Smooth muscle cell of the pulmonary artery (primary cell): Measurements from ENCODE around the gene SSNA1. TPM values are rescaled to one million over a fixed set of nuclear protein-coding genes. Genes with fewer than 3 reads are reported as not detected.

Experiments used
- total RNA-seq: library from RNA; depleted of rRNA; stranded (reverse); fragments of >200 nt; gene quantifications from 2 replicates; pipeline ENCODE4 v1.2.3, GENCODE V29; 2014

Gene SSNA1
- 42.6 and 53.3 TPM in 2 replicates for total RNA-seq

GRCh38 chr9:137188490-137189296, at the start of gene SSNA1, which contains the start of gene ANAPC2:
Gene SSNA1 (plus strand): TSS chr9:137188676. CDS start chr9:137188727, 51 bp downstream.
Gene ANAPC2 (minus strand): TSS chr9:137188560. CDS start chr9:137188532, 28 bp downstream.

DNA sequence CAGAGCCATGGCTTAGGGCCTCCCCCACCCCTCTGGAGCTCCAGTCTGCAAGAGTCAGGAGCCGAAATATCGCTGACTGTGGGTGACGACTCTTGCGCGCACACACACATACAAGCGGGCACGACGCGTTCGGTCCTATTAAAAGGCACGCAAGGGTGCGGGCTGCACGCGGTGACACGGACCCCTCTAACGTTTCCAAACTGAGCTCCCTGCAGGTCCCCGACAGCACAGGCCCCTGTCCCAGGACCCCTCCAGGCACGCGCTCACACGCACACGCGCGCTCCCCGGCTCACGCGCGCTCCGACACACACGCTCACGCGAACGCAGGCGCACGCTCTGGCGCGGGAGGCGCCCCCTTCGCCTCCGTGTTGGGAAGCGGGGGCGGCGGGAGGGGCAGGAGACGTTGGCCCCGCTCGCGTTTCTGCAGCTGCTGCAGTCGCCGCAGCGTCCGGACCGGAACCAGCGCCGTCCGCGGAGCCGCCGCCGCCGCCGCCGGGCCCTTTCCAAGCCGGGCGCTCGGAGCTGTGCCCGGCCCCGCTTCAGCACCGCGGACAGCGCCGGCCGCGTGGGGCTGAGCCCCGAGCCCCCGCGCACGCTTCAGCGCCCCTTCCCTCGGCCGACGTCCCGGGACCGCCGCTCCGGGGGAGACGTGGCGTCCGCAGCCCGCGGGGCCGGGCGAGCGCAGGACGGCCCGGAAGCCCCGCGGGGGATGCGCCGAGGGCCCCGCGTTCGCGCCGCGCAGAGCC, 49.6 kb upstream of the SSNA1 start, which contains the start of gene GRIN1:
TSS of gene GRIN1 (plus strand) at position 433 of the 746 bp plus-strand sequence. CDS start 333 bp downstream, outside the sequence.

DNA sequence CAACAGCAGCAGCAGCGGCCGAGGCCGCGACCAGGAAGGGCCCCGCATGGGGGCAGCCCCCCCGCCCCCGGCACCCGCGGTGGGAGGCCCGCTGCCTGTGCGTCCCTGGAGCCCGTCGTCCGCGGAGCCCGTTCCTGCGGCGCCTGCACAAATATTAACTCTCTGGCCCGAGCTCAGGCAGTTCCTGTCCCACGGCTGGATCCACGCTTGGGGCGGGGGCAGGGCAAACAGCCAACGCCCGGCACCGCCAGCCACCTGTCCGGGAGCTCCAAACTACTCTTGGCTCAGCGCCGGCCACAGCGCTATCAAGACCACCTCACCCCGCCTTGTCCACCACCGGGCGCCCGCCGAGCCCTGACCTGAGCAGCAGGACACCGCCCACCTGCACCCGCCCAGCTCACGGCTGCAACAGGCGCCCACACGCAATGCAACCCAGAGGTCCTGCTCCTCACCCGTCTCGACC, 18.5 kb upstream of the SSNA1 start, which contains the start of gene LRRC26:
TSS of gene LRRC26 (minus strand) at position 156 of the 463 bp plus-strand sequence. CDS start at position 48, 108 bp downstream.

GRCh38 chr9:137200311-137201204, 12.1 kb downstream of the SSNA1 start, which contains the start of gene TPRN:
Gene TPRN (minus strand): TSS chr9:137200741. CDS start chr9:137200711, 30 bp downstream.

DNA sequence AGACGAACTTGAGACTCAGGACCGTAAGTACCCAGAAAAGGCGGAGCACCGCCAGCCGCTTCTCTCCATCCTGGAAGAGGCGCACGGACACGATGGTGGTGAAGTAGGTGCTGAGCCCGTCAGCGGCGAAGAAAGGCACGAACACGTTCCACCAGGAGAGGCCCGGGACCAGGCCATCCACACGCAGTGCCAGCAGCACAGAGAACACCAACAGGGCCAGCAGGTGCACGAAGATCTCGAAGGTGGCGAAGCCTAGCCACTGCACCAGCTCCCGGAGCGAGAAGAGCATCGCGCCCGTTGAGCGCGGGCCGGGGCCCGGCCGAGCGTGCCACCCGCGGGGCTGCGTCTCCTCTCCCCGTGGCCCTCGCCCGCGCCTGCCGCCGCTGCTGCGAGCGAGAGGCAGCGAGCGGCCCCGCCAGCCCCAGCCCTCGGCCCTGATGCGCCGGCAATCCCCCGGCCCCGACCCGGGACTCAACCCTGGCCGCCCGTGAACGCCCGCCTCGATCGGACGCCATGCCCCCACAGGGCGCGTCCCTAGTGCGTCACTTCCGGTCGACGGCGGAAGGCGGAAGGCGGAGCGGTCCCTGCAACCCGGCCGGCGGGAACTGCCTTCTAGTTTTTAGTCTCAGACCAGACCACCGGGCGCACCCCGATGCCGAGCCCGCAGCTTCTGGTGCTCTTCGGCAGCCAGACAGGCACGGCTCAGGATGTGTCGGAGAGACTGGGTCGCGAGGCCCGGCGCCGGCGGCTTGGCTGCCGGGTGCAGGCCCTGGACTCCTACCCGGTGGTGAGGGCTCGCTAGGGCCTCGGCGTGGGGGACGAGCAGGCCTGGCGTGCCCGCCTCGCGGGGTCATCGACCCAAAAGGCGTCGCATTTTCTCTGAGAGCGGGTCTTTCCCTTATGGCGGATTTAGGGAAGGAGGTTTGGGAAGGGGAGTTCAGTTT, 16.9 kb downstream of the SSNA1 start, which contains the start of the genes NDOR1 and TMEM203:
TSS of gene NDOR1 (plus strand) at position 575 of the 944 bp plus-strand sequence. CDS start at position 653, 78 bp downstream.
TSS of gene TMEM203 (minus strand) at position 523 of the 944 bp plus-strand sequence. CDS start at position 289, 234 bp downstream.

GRCh38 chr9:137222190-137223077, 34.0 kb downstream of the SSNA1 start, which contains the start of gene RNF208:
Gene RNF208 (minus strand): TSS chr9:137222240. CDS start chr9:137221212, 1,028 bp downstream.

DNA sequence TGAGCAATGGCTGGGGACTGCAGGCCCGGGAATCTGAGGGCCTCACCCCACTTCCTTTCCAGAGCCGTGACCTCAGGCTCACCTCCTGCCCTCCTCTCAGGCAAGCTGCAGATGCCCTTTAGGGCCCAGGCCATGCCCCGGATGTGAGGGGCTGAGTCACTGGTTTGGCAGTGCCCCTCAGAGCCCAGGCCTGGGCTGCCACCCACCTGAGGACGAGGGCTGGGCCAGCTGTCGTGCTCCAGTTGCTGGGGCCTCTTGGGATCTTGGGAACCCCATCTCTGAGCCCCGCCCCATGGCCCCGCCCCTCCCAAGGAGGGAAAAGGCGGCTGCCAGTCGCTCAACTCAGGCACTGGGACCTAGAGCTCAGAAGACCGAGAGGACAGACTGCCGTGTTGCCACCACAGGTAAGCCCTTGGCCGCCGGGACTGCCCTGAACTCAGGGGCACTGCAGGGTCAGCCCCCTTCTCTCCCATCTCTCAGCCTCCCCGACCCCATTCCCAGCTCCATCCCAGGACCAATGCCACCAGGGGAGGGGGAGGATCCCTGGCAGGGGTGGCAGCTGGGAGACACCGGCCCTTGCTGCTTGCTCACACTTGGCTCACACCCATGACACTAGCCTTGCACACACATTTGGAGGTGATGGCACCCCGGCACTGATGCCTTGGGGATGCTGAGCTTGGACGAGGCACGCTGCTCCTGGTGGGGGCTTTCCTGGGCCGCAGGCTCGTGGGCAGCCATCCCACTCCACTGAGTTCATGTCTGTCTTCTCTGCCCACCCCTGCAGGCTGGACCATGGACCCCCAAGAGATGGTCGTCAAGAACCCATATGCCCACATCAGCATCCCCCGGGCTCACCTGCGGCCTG, 36.6 kb downstream of the SSNA1 start, which contains the start of gene CYSRT1:
TSS of gene CYSRT1 (plus strand) at position 345 of the 865 bp plus-strand sequence. CDS start at position 793, 448 bp downstream.

DNA sequence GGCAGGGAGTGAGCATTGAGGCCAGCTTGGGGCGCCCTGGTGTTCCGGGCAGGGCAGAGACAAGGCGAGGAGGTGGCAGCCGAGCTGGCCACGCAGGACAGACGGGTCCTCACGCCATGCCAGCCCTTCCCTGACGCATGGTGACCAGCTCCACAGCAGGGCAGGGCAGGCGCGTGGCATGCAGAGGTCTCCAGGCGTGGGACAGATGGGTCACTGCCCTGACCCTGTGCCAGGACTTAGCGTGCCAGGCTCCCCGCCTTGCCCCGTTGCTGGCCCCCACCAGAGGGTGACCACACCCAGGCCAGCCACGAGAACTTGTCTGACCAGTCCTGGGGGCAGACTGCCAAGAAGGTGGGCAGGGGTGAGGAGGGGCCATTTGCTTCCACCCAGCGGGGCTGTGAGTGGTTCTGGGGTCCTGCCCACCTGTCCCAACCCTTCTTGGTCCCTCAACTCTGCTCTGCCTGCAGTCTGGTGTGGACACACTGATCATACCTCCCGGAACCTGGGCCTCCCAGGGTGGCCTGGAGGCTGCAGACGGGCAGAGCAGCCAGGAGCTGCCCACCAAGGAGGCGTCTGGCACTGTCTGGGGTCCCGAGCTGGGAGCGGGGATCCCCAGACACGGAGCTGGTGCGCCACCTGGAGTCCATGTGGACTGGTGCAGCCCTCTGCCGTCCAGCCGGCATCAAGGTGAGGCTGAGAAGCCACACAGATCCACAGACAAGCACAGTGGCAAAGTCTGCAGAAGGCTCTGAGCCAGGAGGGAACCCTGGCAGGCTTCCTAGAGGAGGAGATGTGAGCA, 38.8 kb downstream of the SSNA1 start, which contains the start of gene RNF224:
TSS of gene RNF224 (plus strand) at position 449 of the 799 bp plus-strand sequence. CDS start 834 bp downstream, outside the sequence.

GRCh38 chr9:137230705-137231371, 42.4 kb downstream of the SSNA1 start, which contains the start of gene SLC34A3:
Gene SLC34A3 (plus strand): TSS chr9:137230901. CDS start chr9:137231703, 802 bp downstream.

Other genes with a start within 250 kb of the SSNA1 start
- gene FBXW5, start 243.9 kb upstream of the SSNA1 start, total RNA-seq, result 164 and 216 TPM in 2 replicates
- gene C8G, start 243.4 kb upstream of the SSNA1 start, total RNA-seq, result 0.72 and 0.79 TPM in 2 replicates
- gene LCN12, start 236.4 kb upstream of the SSNA1 start, total RNA-seq, result 0.20 TPM in 1 of 2 replicates, not detected in the other
- 11.1 and 66.1 TPM in 2 replicates for gene PTGDS, start 211.2 kb upstream of the SSNA1 start, total RNA-seq
- gene LCNL1, start 205.7 kb upstream of the SSNA1 start, total RNA-seq, result 0.50 and 1.1 TPM in 2 replicates
- 8.0 and 11.2 TPM in 2 replicates for gene PAXX, start 196.3 kb upstream of the SSNA1 start, total RNA-seq
- 2.0 and 2.9 TPM in 2 replicates for gene CLIC3, start 192.1 kb upstream of the SSNA1 start, total RNA-seq
- 81.1 and 129 TPM in 2 replicates for gene ABCA2, start 160.4 kb upstream of the SSNA1 start, total RNA-seq
- gene FUT7, start 156.6 kb upstream of the SSNA1 start, total RNA-seq, result not detected in 2 replicates
- 21.6 and 66.1 TPM in 2 replicates for gene NPDC1, start 142.5 kb upstream of the SSNA1 start, total RNA-seq
- not detected in 2 replicates for gene ENTPD2, start 134.6 kb upstream of the SSNA1 start, total RNA-seq
- 2.7 and 3.7 TPM in 2 replicates for gene SAPCD2, start 118.1 kb upstream of the SSNA1 start, total RNA-seq
- 20.3 and 38.3 TPM in 2 replicates for gene UAP1L1, start 111.2 kb upstream of the SSNA1 start, total RNA-seq
- 153 and 203 TPM in 2 replicates for gene MAN1B1, start 101.7 kb upstream of the SSNA1 start, total RNA-seq
- 82.9 and 145 TPM in 2 replicates for gene DPP7, start 73.9 kb upstream of the SSNA1 start, total RNA-seq
- gene GRIN1, start 49.5 kb upstream of the SSNA1 start, total RNA-seq, result 0.10 TPM in 1 of 2 replicates, not detected in the other
- not detected in 2 replicates for gene LRRC26, start 18.6 kb upstream of the SSNA1 start, total RNA-seq
- not detected in 2 replicates for gene TMEM210, start 16.6 kb upstream of the SSNA1 start, total RNA-seq
- gene ANAPC2, start 116 bp upstream of the SSNA1 start, total RNA-seq, result 24.6 and 33.7 TPM in 2 replicates
- 6.1 and 9.5 TPM in 2 replicates for gene TPRN, start 12.1 kb downstream of the SSNA1 start, total RNA-seq
- gene TMEM203, start 17.0 kb downstream of the SSNA1 start, total RNA-seq, result 36.8 and 39.2 TPM in 2 replicates
- gene NDOR1, start 17.0 kb downstream of the SSNA1 start, total RNA-seq, result 4.5 and 6.3 TPM in 2 replicates
- gene RNF208, start 33.6 kb downstream of the SSNA1 start, total RNA-seq, result 1.2 and 2.8 TPM in 2 replicates
- gene CYSRT1, start 36.5 kb downstream of the SSNA1 start, total RNA-seq, result 0.33 and 0.66 TPM in 2 replicates
- gene RNF224, start 38.8 kb downstream of the SSNA1 start, total RNA-seq, result 0.07 TPM in 1 of 2 replicates, not detected in the other
- not detected in 2 replicates for gene SLC34A3, start 42.2 kb downstream of the SSNA1 start, total RNA-seq
- gene TUBB4B, start 52.6 kb downstream of the SSNA1 start, total RNA-seq, result 145 and 163 TPM in 2 replicates
- gene STPG3, start 62.6 kb downstream of the SSNA1 start, total RNA-seq, result not detected in 2 replicates
- 59.5 and 64.4 TPM in 2 replicates for gene NELFB, start 66.7 kb downstream of the SSNA1 start, total RNA-seq
- 19.7 and 47.4 TPM in 2 replicates for gene TOR4A, start 89.0 kb downstream of the SSNA1 start, total RNA-seq
- gene NRARP, start 113.6 kb downstream of the SSNA1 start, total RNA-seq, result 0.13 and 0.20 TPM in 2 replicates
- gene EXD3, start 234.5 kb downstream of the SSNA1 start, total RNA-seq, result 11.5 and 14.7 TPM in 2 replicates
- 0.36 and 0.46 TPM in 2 replicates for gene NOXA1, start 234.7 kb downstream of the SSNA1 start, total RNA-seq